VCaP (cell line): ENCODE measurements around the gene SLC38A7.
"Not testable (repeated sequence)": the region's sequence is repeated elsewhere in the genome, so short reads cannot be mapped to it uniquely, and the experiment has no call there.

Experiments
- H3K27ac ChIP-seq: fragments of 450-650 bp; 2 replicates; pipeline ENCODE4 v1.5.1; 2017
- CTCF ChIP-seq: fragments of 450-650 bp; conservative IDR thresholded peaks from 2 replicates; pipeline ENCODE4 v1.5.1; 2017; ENCODE audit warnings: mild to moderate bottlenecking, moderate library complexity

Gene SLC38A7

DNA sequence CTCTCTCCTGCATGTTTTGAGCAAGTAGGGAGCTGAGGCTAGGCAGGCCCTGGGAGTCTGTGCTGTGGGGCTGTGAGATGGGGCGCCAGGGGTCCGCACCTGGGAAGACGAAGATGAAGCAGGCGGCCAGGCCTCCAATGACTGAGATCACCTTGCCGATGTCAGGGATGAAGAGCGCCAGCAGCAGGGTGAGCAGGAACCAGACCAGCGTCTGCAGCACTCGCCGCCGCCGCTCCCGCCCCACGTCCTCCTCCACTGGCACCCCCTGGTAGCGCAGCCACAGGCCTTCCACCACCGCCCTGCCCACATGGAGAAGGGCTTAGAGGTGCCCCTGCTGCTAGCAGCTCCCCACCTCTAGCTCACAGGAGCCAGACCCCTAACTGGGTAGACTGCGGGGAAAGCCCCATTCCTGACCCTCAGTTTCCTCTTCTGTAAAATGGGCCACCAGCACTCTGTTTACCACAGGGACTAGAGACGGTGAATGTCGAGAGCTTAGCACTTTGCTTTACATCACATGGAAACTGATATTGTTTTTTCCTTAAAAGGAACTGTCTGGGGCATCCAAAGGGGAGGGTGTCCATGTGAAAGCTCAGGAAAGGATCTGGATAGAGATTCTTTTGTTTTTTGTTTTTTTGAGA, 13.5 kb downstream of the SLC38A7 start:
- TF ChIP-seq CTCF = no peak
- H3K27ac ChIP-seq = no peak overlapping the region

DNA sequence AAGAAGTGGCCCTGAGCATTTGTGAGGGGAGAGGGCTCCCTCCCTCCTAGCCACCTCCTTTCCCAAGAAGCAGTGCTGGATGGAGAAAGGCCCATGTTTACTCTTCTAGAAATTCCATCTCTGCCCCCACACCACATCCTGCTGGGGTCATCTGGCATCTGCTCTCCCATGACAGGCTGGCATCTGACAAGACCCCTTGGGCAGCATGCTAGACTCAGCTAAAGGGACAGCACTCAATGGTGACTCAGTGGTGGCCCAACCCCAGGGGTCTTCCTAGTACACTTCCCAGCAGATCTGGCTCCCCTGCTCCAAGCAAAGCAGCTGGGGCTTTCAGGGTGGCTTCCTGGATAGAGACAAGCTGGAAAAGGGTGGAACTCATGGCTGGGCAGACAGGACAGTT, 14.4 kb downstream of the SLC38A7 start:
- no peak overlapping the region for H3K27ac ChIP-seq
- TF ChIP-seq CTCF = no peak

- TF ChIP-seq CTCF = no peak
- no peak overlapping the region for H3K27ac ChIP-seq
These were observed 19.4 kb downstream of the SLC38A7 start for GRCh38 chr16:58665200-58665599.

- no peak overlapping the region for H3K27ac ChIP-seq
- peak; percentile 75 for TF ChIP-seq CTCF
These were observed 23.3 kb downstream of the SLC38A7 start for GRCh38 chr16:58661199-58661830.

DNA sequence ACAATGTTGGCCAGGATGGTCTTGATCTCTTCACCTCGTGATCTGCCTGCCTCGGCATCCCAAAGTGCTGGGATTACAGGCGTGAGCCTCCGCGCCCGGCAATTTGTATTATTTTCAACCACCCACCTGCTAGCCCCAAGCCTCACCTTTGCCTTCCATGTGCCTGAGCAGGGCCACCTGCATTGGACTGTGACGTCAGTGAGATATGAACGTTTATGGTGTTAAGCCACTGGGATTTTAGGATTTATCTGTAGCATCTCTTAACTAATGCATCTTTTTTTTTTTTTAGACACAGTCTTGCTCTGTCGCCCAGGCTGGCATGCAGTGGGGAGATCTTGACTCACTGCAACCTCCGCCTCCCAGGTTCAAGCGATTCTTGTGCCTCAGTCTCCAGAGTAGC, 24.7 kb downstream of the SLC38A7 start:
- not testable (repeated sequence) for H3K27ac ChIP-seq

DNA sequence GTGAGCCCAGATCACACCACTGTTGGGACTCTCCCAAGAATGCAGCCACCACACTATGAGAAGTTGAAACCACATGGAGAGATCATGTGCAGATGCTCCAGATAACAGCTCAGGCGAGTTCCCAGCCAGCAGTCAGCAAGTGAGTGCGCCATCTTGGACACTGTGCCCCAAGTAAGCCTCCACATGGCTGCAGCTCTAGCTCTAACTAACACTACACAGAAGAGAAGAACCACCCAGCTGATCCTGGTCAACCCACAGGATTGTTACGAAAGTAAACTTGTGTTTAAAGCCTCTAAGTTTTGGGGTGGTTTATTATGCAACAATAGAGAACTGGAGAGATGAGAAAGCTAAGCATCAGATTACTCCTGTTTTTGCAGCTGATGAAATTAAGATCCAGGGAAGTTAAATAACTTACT, 25.8 kb downstream of the SLC38A7 start:
- H3K27ac ChIP-seq = no peak overlapping the region
- no peak for TF ChIP-seq CTCF

GRCh38 chr16:58656899-58657298, 27.7 kb downstream of the SLC38A7 start:
- no peak overlapping the region for H3K27ac ChIP-seq
- TF ChIP-seq CTCF = no peak

GRCh38 chr16:58655215-58655596, 29.4 kb downstream of the SLC38A7 start:
- no peak for TF ChIP-seq CTCF

More at GRCh38 chr16:58655215-58655596, 29.4 kb downstream of the SLC38A7 start:
- H3K27ac ChIP-seq = no peak overlapping the region
